Stimulated activated naive CD4-positive, alpha-beta T cell (primary cell): Measurements from ENCODE around the gene MRPL14.
"Not testable (repeated sequence)": the region's sequence is repeated elsewhere in the genome, so short reads cannot be mapped to it uniquely, and the experiment has no call there.

Experiments
- DNase-seq, 6 experiments: peaks; one replicate each; lab custom pipeline; 2025; lab: John Stamatoyannopoulos, UW

Gene MRPL14

GRCh38 chr6:44101832-44102231, 25.4 kb downstream of the MRPL14 start:
- DNase-seq = no peak

GRCh38 chr6:44100088-44100550, 27.1 kb downstream of the MRPL14 start:
- no peak for DNase-seq

- no peak for DNase-seq
These were observed 28.1 kb downstream of the MRPL14 start for GRCh38 chr6:44099192-44099591.

GRCh38 chr6:44097782-44098317, 29.4 kb downstream of the MRPL14 start:
- DNase-seq = no peak

GRCh38 chr6:44096612-44097011, 30.6 kb downstream of the MRPL14 start:
- peak; percentile 14 to 73 (median 68) for DNase-seq

- DNase-seq = not testable (repeated sequence)
These were observed 32.0 kb downstream of the MRPL14 start for GRCh38 chr6:44095243-44095623.

- no peak for DNase-seq
These were observed 32.6 kb downstream of the MRPL14 start for GRCh38 chr6:44094403-44095242.

- no peak for DNase-seq
These were observed 33.4 kb downstream of the MRPL14 start for GRCh38 chr6:44093750-44094402.

- DNase-seq = no peak
These were observed 34.2 kb downstream of the MRPL14 start for GRCh38 chr6:44093066-44093465.

GRCh38 chr6:44091981-44092884, 35.0 kb downstream of the MRPL14 start:
- no peak for DNase-seq

- DNase-seq = not testable (repeated sequence)
These were observed 35.9 kb downstream of the MRPL14 start for GRCh38 chr6:44091356-44091755.

GRCh38 chr6:44090465-44090864, 36.8 kb downstream of the MRPL14 start:
- no peak for DNase-seq

- DNase-seq = no peak
These were observed 38.2 kb downstream of the MRPL14 start for GRCh38 chr6:44088827-44089590.

GRCh38 chr6:44087623-44088022, 39.6 kb downstream of the MRPL14 start:
- DNase-seq = no peak

GRCh38 chr6:44086931-44087574, 40.2 kb downstream of the MRPL14 start:
- no peak for DNase-seq

GRCh38 chr6:44085219-44085618, 42.0 kb downstream of the MRPL14 start:
- no peak for DNase-seq

GRCh38 chr6:44084231-44085014, 42.8 kb downstream of the MRPL14 start:
- DNase-seq = no peak

GRCh38 chr6:44082872-44083321, 44.4 kb downstream of the MRPL14 start:
- no peak for DNase-seq

- DNase-seq = no peak
These were observed 45.5 kb downstream of the MRPL14 start for GRCh38 chr6:44081753-44082152.
